Transverse colon (tissue), 4 donors: Measurements from ENCODE around the gene OR5H14.

Experiments used
- CTCF ChIP-seq, 5 experiments: fragments of 200-600 bp in 3 of 5; fragments of 450-650 bp in 2 of 5; sonication (generic) in 3 of 5; IDR thresholded peaks; 1 replicate in 2 of 5; 2 replicates in 3 of 5; pipeline ENCODE4 v1.5.1; 2016 to 2017; ENCODE audit warnings: antibody characterized with exemption in 5 of 5, inconsistent platforms in 3 of 5, mild to moderate bottlenecking in 2 of 5, moderate library complexity in 1 of 5
- EP300 ChIP-seq: sonication (generic); formaldehyde crosslinking; IDR thresholded peaks from one replicate; pipeline ENCODE4 v1.6.1; 2017; ENCODE audit warnings: antibody characterized with exemption, low read depth
- POLR2AphosphoS5 ChIP-seq, 3 donors: sonication (generic); formaldehyde crosslinking; IDR thresholded peaks; one replicate each; pipeline ENCODE4 v1.6.1; 2016; ENCODE audit warnings: antibody characterized with exemption in 3 of 3

- TF ChIP-seq POLR2AphosphoS5 (IDR thresholded peaks at IDR 0.05) (no peak), CTCF (IDR thresholded peaks at IDR 0.05) (no peak), EP300 (no peak)
These were observed 19.1 kb downstream of the OR5H14 start, which contains the start of gene OR5H15 for GRCh38 chr3:98166396-98166795.
